HG03354 (cell line): ENCODE data around the gene RNU1-1.
"Not testable (repeated sequence)": the region's sequence is repeated elsewhere in the genome, so short reads cannot be mapped to it uniquely, and the experiment has no call there.

Experiments
- ATAC-seq: cut with Tn5 transposase; IDR thresholded peaks from one replicate; pipeline ENCODE4 v1.9.1; 2021; ENCODE audit warnings: mild to moderate bottlenecking; ENCODE audit not compliant: unreplicated experiment, poor library complexity, severe bottlenecking

Gene RNU1-1

GRCh38 chr1:16528338-16528737, 14.3 kb upstream of the RNU1-1 start:
- ATAC-seq = not testable (repeated sequence)

- ATAC-seq = not testable (repeated sequence)
Measured at GRCh38 chr1:16525769-16526168, 11.7 kb upstream of the RNU1-1 start.

GRCh38 chr1:16521679-16522078, 7.6 kb upstream of the RNU1-1 start:
- not testable (repeated sequence) for ATAC-seq

- ATAC-seq = no peak
Measured at GRCh38 chr1:16521288-16521583, 7.2 kb upstream of the RNU1-1 start.

GRCh38 chr1:16520435-16521287, 6.6 kb upstream of the RNU1-1 start:
- ATAC-seq = not testable (repeated sequence)

- not testable (repeated sequence) for ATAC-seq
Measured at GRCh38 chr1:16519255-16519951, 5.3 kb upstream of the RNU1-1 start.

- not testable (repeated sequence) for ATAC-seq
Measured at GRCh38 chr1:16518913-16519254, 4.8 kb upstream of the RNU1-1 start.

- not testable (repeated sequence) for ATAC-seq
Measured at GRCh38 chr1:16516694-16517410, 2.8 kb upstream of the RNU1-1 start.

- ATAC-seq = peak; percentile 96
Measured at GRCh38 chr1:16513412-16514106, 526 bp downstream of the RNU1-1 start.

GRCh38 chr1:16512624-16513411, 1.3 kb downstream of the RNU1-1 start:
- ATAC-seq = not testable (repeated sequence)

- not testable (repeated sequence) for ATAC-seq
Measured at GRCh38 chr1:16511926-16512325, 2.2 kb downstream of the RNU1-1 start.

GRCh38 chr1:16508861-16509445, 5.1 kb downstream of the RNU1-1 start:
- not testable (repeated sequence) for ATAC-seq

- ATAC-seq = not testable (repeated sequence)
Measured at GRCh38 chr1:16506364-16507136, 7.5 kb downstream of the RNU1-1 start.

GRCh38 chr1:16505870-16506269, 8.2 kb downstream of the RNU1-1 start:
- not testable (repeated sequence) for ATAC-seq

GRCh38 chr1:16503494-16503893, 10.6 kb downstream of the RNU1-1 start:
- ATAC-seq = no peak

GRCh38 chr1:16501446-16501845, 12.6 kb downstream of the RNU1-1 start:
- ATAC-seq = not testable (repeated sequence)

- ATAC-seq = not testable (repeated sequence)
Measured at GRCh38 chr1:16500975-16501374, 13.1 kb downstream of the RNU1-1 start.

GRCh38 chr1:16500466-16500865, 13.6 kb downstream of the RNU1-1 start:
- ATAC-seq = not testable (repeated sequence)
